Brain microvascular endothelial cell (primary cell): ENCODE results near the gene CAMTA1.

Source experiments
- DNase-seq: peaks from one replicate; pipeline ENCODE4 v3.0.0-alpha.2; 2020
- H3K27ac ChIP-seq: fragments of 250-450 bp; sonication (Bioruptor Pico); 2 replicates; pipeline ENCODE4 v1.5.1; 2020; ENCODE audit warnings: mild to moderate bottlenecking, moderate library complexity
- H3K27me3 ChIP-seq: fragments of 250-450 bp; sonication (Bioruptor Pico); replicated peaks from 2 replicates; pipeline ENCODE4 v1.5.1; 2020; ENCODE audit warnings: mild to moderate bottlenecking
- H3K36me3 ChIP-seq: fragments of 250-450 bp; sonication (Bioruptor Pico); replicated peaks from 2 replicates; pipeline ENCODE4 v1.5.1; 2020; ENCODE audit warnings: mild to moderate bottlenecking
- H3K4me3 ChIP-seq: 2 replicates; pipeline ENCODE4 v1.5.1; 2011; ENCODE audit warnings: low read depth, mild to moderate bottlenecking, control low read depth, low read length, moderate library complexity
- in situ Hi-C: cut with HindIII; loops from 2 replicates; pipeline ENCODE4 v1.10.0; 2017; ENCODE audit warnings: low sequenced_read_pairs, low pct_ligation_motif_present
- TF ChIP-seq, protein P1 (sequence below): IDR thresholded peaks from 2 replicates; pipeline ENCODE4 v1.5.1; 2011; ENCODE audit warnings: low read depth, mild to moderate bottlenecking, moderate library complexity, low read length, control low read depth, inconsistent platforms; ENCODE audit errors: missing control alignments

The CAMTA1 gene

DNA sequence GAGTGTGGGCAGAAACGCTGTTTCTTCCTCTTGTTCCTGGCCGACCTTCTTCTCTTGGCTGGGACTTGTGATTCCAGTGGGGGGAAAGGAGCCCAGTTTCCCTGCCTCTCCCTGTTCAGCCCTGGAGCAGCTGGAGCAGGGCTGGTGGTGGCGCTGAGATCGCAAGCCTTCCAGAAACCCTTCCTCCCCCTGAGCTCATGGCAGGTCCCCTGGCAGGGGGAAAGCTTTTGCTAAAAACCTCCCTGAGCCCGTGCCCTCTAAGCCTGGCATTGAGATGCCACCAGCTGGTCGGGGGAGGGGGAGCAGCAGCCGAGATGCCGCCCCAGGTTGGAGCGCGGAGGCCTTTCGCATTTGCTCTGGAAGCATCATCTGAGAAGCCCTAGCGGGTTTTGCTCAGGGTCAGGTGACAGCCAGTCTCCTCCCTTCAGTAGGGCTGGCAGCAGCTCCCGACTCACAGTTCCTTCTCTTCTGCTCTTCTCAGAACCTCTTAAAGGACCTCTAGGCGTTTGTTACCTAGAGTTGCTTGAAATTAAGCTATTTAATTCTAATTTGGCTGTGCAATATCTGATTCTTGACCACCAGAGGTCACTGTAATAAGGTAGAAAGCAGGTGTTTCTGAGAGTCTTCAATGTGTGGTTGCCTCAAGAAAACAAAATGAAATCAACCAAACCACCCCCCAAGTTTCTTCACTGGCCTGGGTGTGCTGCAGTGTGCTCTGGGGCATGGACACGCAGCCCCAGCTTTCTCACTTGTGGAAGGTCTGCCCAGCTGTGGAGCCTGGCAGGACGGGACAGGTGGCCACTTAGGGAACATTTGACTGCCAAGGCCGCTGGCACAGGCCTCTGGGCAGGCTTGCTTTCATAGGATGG lies 257.3 kb downstream of the CAMTA1 start:
- H3K36me3 ChIP-seq = no peaks in the 10 kb centered on the region
- no peak overlapping the region for H3K27ac ChIP-seq
- no peak overlapping the region for H3K4me3 ChIP-seq
- H3K27me3 ChIP-seq = no peaks in the 10 kb centered on the region
- TF ChIP-seq, protein P1, sequence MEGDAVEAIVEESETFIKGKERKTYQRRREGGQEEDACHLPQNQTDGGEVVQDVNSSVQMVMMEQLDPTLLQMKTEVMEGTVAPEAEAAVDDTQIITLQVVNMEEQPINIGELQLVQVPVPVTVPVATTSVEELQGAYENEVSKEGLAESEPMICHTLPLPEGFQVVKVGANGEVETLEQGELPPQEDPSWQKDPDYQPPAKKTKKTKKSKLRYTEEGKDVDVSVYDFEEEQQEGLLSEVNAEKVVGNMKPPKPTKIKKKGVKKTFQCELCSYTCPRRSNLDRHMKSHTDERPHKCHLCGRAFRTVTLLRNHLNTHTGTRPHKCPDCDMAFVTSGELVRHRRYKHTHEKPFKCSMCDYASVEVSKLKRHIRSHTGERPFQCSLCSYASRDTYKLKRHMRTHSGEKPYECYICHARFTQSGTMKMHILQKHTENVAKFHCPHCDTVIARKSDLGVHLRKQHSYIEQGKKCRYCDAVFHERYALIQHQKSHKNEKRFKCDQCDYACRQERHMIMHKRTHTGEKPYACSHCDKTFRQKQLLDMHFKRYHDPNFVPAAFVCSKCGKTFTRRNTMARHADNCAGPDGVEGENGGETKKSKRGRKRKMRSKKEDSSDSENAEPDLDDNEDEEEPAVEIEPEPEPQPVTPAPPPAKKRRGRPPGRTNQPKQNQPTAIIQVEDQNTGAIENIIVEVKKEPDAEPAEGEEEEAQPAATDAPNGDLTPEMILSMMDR = peak; percentile 60
- in situ Hi-C loops = no loop called here
- peak; percentile 7 for DNase-seq

GRCh38 chr1:7043191-7043549 lies 257.9 kb downstream of the CAMTA1 start:
- DNase-seq = no peak
- no peaks in the 10 kb centered on the region for H3K36me3 ChIP-seq
- no peaks in the 10 kb centered on the region for H3K27me3 ChIP-seq
- no peak overlapping the region for H3K4me3 ChIP-seq
- H3K27ac ChIP-seq = no peak overlapping the region
- in situ Hi-C loops = no loop called here
- TF ChIP-seq, protein P1 = no peak

- in situ Hi-C loops = no loop called here
- DNase-seq = no peak
- H3K36me3 ChIP-seq = no peaks in the 10 kb centered on the region
- TF ChIP-seq, protein P1 = no peak
- H3K4me3 ChIP-seq = no peak overlapping the region
- no peak overlapping the region for H3K27ac ChIP-seq
- H3K27me3 ChIP-seq = no peaks in the 10 kb centered on the region
Observed at GRCh38 chr1:7043719-7044535, 258.7 kb downstream of the CAMTA1 start.

- H3K4me3 ChIP-seq = no peak overlapping the region
- H3K27me3 ChIP-seq = no peaks in the 10 kb centered on the region
- H3K27ac ChIP-seq = no peak overlapping the region
- TF ChIP-seq, protein P1 = no peak
- DNase-seq = no peak
- in situ Hi-C loops = no loop called here
- no peaks in the 10 kb centered on the region for H3K36me3 ChIP-seq
Observed at GRCh38 chr1:7045897-7046296, 260.6 kb downstream of the CAMTA1 start.

DNA sequence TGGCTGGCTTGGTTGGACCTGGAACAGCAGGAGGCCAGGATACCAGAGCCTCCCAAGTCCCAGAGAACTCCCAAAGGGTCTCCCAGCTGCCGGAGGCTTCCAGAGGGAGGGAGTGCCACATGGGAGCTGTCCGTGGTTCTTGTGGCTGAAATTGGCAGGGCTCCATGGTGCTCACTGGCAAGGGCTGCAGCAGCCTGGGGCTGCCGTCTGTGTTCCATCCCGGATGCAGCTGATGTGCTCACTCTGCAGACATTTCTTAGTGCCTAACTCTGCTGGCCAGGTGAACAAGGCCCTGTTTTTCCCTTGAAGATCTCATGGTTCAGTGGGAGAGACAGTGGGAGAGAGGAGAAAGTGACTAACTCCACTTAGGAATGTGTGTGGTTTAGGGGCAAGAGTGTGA lies 261.1 kb downstream of the CAMTA1 start:
- Histone ChIP-seq H3K4me3 (no peak overlapping the region), H3K27ac (no peak overlapping the region), H3K27me3 (no peaks in the 10 kb centered on the region), H3K36me3 (no peaks in the 10 kb centered on the region)
- peak; percentile 66 for DNase-seq
- in situ Hi-C loops = no loop called here
- TF ChIP-seq, protein P1 = no peak
